ENCODE data around the gene RALB. TPM values are rescaled to one million over a fixed set of nuclear protein-coding genes. Genes with fewer than 3 reads are reported as not detected.
A peak's percentile ranks its signal among the peaks of the same experiment; 100 is the strongest.

RALB gene
- total RNA-seq, 2 experiments from 2014 or later: 52.5 to 52.9 TPM

GRCh38 chr2:120341977-120342376, 89.3 kb downstream of the RALB start:
- no peaks in the 10 kb centered on the region for H3K9me3 Mint-ChIP-seq
- H3K27ac Mint-ChIP-seq: no peak overlapping the region

GRCh38 chr2:120342446-120342845, 89.8 kb downstream of the RALB start:
- H3K9me3 Mint-ChIP-seq: no peaks in the 10 kb centered on the region
- ChIA-PET POLR2A (no interaction called here), CTCF (interaction anchor here (0.8 to 2.7 kb wide), 13 partner anchors 8 to 338 kb away, joined by 3 to 22 read pairs (median 4); no protein-coding TSS in a partner anchor)
- peaks cover 17% of the 10 kb centered on the region for H3K4me1 Mint-ChIP-seq (ENCODE audit: low read depth)
- no peaks in the 10 kb centered on the region for H3K36me3 Mint-ChIP-seq
- no peak overlapping the region for H3K27ac Mint-ChIP-seq
- no peak for DNase-seq
- H3K4me3 Mint-ChIP-seq: no peak overlapping the region
- intact Hi-C loops (cut with micrococcal nuclease): loop anchor here (2.0 kb wide), 1 partner anchor 94 kb away; no protein-coding TSS in a partner anchor
- H3K27me3 Mint-ChIP-seq: peaks cover 38% of the 10 kb centered on the region

More at GRCh38 chr2:120341977-120342376, 89.3 kb downstream of the RALB start:
- POLR2A ChIA-PET: no interaction called here
- Mint-ChIP-seq H3K4me3 (no peak overlapping the region), H3K4me1 (ENCODE audit: low read depth) (peaks cover 13% of the 10 kb centered on the region), H3K27me3 (peaks cover 34% of the 10 kb centered on the region), H3K36me3 (no peaks in the 10 kb centered on the region)
- CTCF ChIA-PET: interaction anchor here (1.3 to 2.1 kb wide), 4 partner anchors 8 to 333 kb away, joined by 3 to 12 read pairs (median 9); no protein-coding TSS in a partner anchor
- DNase-seq: no peak
- intact Hi-C loops (cut with micrococcal nuclease): loop anchor here (2.0 kb wide), 1 partner anchor 95 kb away; no protein-coding TSS in a partner anchor

GRCh38 chr2:120343100-120343432, 90.4 kb downstream of the RALB start:
- Mint-ChIP-seq H3K9me3 (no peaks in the 10 kb centered on the region), H3K27me3 (peaks cover 45% of the 10 kb centered on the region), H3K27ac (no peak overlapping the region), H3K4me1 (ENCODE audit: low read depth) (peaks cover 22% of the 10 kb centered on the region), H3K4me3 (no peak overlapping the region), H3K36me3 (no peaks in the 10 kb centered on the region)
- POLR2A ChIA-PET: no interaction called here
- CTCF ChIA-PET: interaction anchor here (0.6 to 2.7 kb wide), 21 partner anchors 9 to 339 kb away, joined by 3 to 22 read pairs (median 3); no protein-coding TSS in a partner anchor
- intact Hi-C loops (cut with micrococcal nuclease): loop anchor here (1.0 to 2.0 kb wide), 3 partner anchors 94 to 337 kb away; no protein-coding TSS in a partner anchor
- DNase-seq: no peak

- Mint-ChIP-seq H3K27ac (no peak overlapping the region), H3K4me3 (peak overlapping the region; percentile 39), H3K36me3 (no peaks in the 10 kb centered on the region), H3K27me3 (peaks cover 48% of the 10 kb centered on the region), H3K9me3 (no peaks in the 10 kb centered on the region), H3K4me1 (ENCODE audit: low read depth) (peaks cover 22% of the 10 kb centered on the region)
- intact Hi-C loops (cut with micrococcal nuclease): loop anchor here (1.0 to 2.0 kb wide), 3 partner anchors 93 to 337 kb away; no protein-coding TSS in a partner anchor
- POLR2A ChIA-PET: no interaction called here
- DNase-seq: peak; percentile 78
- CTCF ChIA-PET: interaction anchor here (0.6 to 2.7 kb wide), 21 partner anchors 9 to 339 kb away, joined by 3 to 22 read pairs (median 3); no protein-coding TSS in a partner anchor
Measured at GRCh38 chr2:120343433-120344105, 90.9 kb downstream of the RALB start.

Other genes starting within 250 kb of the RALB start
- 1 to 10 TPM; 2.5 to 2.7 TPM for gene EPB41L5, start 239.8 kb upstream of the RALB start, total RNA-seq
- 10 to 100 TPM; 19.4 to 19.7 TPM for gene TMEM185B, start 29.5 kb upstream of the RALB start, total RNA-seq
- gene INHBB, start 93.3 kb downstream of the RALB start, total RNA-seq: not detected

All from activated CD4-positive, alpha-beta memory T cell treated with anti-CD3 and anti-CD28 coated beads for 36 hours (primary cell).